Measurements from ENCODE around the gene MBD2. TPM values are rescaled to one million over a fixed set of nuclear protein-coding genes. Genes with fewer than 3 reads are reported as not detected.

The MBD2 gene
- total RNA-seq, 1 experiment from 2014 or later, result 79.1 TPM

DNA sequence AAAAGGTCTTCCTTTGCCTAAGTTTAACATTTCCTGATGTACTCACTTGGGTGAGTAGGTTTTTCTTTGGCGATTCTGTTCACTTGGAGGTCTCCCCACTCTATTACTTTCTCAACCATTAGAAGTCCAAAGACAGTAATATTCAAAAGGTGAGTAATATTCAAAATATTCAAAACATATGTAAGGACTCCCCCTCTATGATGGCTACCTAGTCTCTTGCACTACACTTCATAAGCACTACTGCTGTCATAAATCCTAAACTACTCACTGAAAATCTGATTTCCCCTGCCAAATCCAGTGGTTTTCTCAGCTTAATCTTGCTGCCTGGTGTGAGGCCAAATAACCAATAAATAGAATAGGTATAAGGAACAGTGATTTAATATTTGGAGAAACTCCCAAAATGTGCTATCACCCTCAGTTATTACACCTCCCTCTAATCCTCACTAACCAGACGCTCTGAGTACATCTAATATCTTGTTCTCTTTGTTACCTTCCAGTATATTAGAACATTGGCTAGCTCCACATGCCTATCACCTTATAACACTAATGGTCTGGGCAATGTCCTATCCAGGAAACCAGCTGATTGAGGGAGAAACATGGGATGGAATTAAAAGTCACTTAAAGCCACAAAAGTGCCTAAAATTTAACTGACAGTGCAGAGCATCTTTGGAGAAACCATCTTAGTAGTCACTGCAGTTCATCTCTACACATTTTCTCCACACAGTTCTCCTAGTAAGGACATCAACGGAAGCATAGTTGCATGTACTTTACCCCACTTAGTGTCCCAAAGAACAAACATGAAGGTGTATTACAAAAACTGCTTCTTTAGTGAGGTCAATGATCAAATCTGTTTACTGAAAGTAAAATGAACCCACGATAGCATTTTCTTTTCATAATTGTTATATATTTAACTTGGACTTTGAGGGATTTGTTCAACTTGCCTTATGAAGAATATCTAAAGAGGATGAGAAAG, 54.8 kb downstream of the MBD2 start:
- no peaks in the 10 kb centered on the region for H3K36me3 ChIP-seq (ENCODE audit: control insufficient read depth in 1 of 2, insufficient read depth in 2 of 2, low read length in 2 of 2)
- no TSS peak for BruUV-seq (replicated peaks)
- no peaks in the 10 kb centered on the region for H3K27me3 ChIP-seq (ENCODE audit: insufficient read depth, low read length)
- POLR2A ChIA-PET, result no interaction called here
- no peaks in the 10 kb centered on the region for H3K9me2 ChIP-seq (ENCODE audit: insufficient read depth)
- CTCF ChIA-PET, result no interaction called here
- H3K4me1 ChIP-seq (ENCODE audit: control insufficient read depth in 1 of 2, insufficient read depth in 2 of 2, low read length in 2 of 2), result no peaks in the 10 kb centered on the region
- peaks cover 47% of the 10 kb centered on the region for H3K79me2 ChIP-seq (ENCODE audit: insufficient read depth, low read length)
- no peak overlapping the region for H2AFZ ChIP-seq (ENCODE audit: low read depth, low read length, poor library complexity, severe bottlenecking)
- H3K27ac ChIP-seq (ENCODE audit: low read depth, low read length), result no peak overlapping the region
- RAD21 ChIA-PET (ENCODE audit: low non-redundant PET in 1 of 2, low total read pairs in 2 of 2, uncharacterized antibody in 2 of 2, unreplicated experiment in 2 of 2), result no interaction called here
- H3K4me2 ChIP-seq (ENCODE audit: low read length), result no peak overlapping the region
- DNase-seq (ENCODE audit: low read depth, low spot score) (no peak), ATAC-seq (no peak)
- no peaks in the 10 kb centered on the region for H3K9me3 ChIP-seq (ENCODE audit: control insufficient read depth in 1 of 2, insufficient read depth in 1 of 2, low read depth in 1 of 2, low read length in 2 of 2)
- intact Hi-C loops (cut with micrococcal nuclease), result no loop called here
- peaks cover 3% of the 10 kb centered on the region; the same call in 1 of the 2 replicates for H4K20me1 ChIP-seq (ENCODE audit: insufficient read depth)
- TF ChIP-seq YY1 (IDR thresholded peaks at IDR 0.05; ENCODE audit: extremely low read depth, insufficient replicate concordance, low read depth, low read length), result no peak
- TF ChIP-seq, protein P1, sequence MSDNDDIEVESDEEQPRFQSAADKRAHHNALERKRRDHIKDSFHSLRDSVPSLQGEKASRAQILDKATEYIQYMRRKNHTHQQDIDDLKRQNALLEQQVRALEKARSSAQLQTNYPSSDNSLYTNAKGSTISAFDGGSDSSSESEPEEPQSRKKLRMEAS (IDR thresholded peaks at IDR 0.05), result no peak
- TF ChIP-seq RAD21 (IDR thresholded peaks at IDR 0.05; ENCODE audit: low read depth), result no peak
- no peak for TF ChIP-seq POLR2A (IDR thresholded peaks at IDR 0.05; ENCODE audit: borderline replicate concordance, extremely low read depth, insufficient read depth, insufficient read length)
- no peak for TF ChIP-seq SIN3A (IDR thresholded peaks at IDR 0.05; ENCODE audit: low read depth)
- no peak for TF ChIP-seq EZH2phosphoT487 (IDR thresholded peaks at IDR 0.05; ENCODE audit: borderline replicate concordance)
- no peak for TF ChIP-seq ELF1 (IDR thresholded peaks at IDR 0.05; ENCODE audit: borderline replicate concordance, low read depth)
- no peak for TF ChIP-seq SP1 (IDR thresholded peaks at IDR 0.05; ENCODE audit: low read depth)
- no peak for TF ChIP-seq TCF7L2 (IDR thresholded peaks at IDR 0.05; ENCODE audit: borderline replicate concordance, extremely low read depth, insufficient read depth, insufficient read length)
- TF ChIP-seq POLR2AphosphoS5 (IDR thresholded peaks at IDR 0.05; ENCODE audit: low read depth, low read length), result no peak
- H3K9ac ChIP-seq (ENCODE audit: low read length), result no peak overlapping the region
- H3K4me3 ChIP-seq (replicated peaks in 1 of 2; ENCODE audit: low read depth in 1 of 2, low read length in 2 of 2), result no peak overlapping the region

All from HCT116 (cell line).